ENCODE data around the gene NDUFB8.
A peak's percentile ranks its signal among the peaks of the same experiment; 100 is the strongest.

The NDUFB8 gene

DNA sequence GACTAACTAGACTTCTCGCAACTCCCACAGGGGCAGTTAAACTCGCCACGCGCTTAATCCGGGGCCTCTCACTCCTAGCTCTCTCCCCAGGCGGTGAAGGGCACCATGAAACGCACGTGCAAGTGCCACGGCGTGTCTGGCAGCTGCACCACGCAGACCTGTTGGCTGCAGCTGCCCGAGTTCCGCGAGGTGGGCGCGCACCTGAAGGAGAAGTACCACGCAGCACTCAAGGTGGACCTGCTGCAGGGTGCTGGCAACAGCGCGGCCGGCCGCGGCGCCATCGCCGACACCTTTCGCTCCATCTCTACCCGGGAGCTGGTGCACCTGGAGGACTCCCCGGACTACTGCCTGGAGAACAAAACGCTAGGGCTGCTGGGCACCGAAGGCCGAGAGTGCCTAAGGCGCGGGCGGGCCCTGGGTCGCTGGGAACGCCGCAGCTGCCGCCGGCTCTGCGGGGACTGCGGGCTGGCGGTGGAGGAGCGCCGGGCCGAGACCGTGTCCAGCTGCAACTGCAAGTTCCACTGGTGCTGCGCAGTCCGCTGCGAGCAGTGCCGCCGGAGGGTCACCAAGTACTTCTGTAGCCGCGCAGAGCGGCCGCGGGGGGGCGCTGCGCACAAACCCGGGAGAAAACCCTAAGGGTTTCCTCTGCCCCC, 47.4 kb downstream of the NDUFB8 start:
- peaks cover 8% of the 10 kb centered on the region for H3K36me3 Mint-ChIP-seq (ENCODE audit: low read depth)
- DNase-seq, result peak; percentile 85
- H3K9me3 Mint-ChIP-seq, result no peaks in the 10 kb centered on the region
- H3K4me1 Mint-ChIP-seq, result peaks cover 65% of the 10 kb centered on the region
- no peak overlapping the region for H3K27ac Mint-ChIP-seq
- peaks cover 65% of the 10 kb centered on the region for H3K27me3 Mint-ChIP-seq (ENCODE audit: low read depth, poor library complexity)
- peak overlapping the region; percentile 80 for H3K4me3 Mint-ChIP-seq
- TF ChIP-seq, protein P1, sequence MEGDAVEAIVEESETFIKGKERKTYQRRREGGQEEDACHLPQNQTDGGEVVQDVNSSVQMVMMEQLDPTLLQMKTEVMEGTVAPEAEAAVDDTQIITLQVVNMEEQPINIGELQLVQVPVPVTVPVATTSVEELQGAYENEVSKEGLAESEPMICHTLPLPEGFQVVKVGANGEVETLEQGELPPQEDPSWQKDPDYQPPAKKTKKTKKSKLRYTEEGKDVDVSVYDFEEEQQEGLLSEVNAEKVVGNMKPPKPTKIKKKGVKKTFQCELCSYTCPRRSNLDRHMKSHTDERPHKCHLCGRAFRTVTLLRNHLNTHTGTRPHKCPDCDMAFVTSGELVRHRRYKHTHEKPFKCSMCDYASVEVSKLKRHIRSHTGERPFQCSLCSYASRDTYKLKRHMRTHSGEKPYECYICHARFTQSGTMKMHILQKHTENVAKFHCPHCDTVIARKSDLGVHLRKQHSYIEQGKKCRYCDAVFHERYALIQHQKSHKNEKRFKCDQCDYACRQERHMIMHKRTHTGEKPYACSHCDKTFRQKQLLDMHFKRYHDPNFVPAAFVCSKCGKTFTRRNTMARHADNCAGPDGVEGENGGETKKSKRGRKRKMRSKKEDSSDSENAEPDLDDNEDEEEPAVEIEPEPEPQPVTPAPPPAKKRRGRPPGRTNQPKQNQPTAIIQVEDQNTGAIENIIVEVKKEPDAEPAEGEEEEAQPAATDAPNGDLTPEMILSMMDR (IDR thresholded peaks at IDR 0.05), result peak; percentile 90

DNA sequence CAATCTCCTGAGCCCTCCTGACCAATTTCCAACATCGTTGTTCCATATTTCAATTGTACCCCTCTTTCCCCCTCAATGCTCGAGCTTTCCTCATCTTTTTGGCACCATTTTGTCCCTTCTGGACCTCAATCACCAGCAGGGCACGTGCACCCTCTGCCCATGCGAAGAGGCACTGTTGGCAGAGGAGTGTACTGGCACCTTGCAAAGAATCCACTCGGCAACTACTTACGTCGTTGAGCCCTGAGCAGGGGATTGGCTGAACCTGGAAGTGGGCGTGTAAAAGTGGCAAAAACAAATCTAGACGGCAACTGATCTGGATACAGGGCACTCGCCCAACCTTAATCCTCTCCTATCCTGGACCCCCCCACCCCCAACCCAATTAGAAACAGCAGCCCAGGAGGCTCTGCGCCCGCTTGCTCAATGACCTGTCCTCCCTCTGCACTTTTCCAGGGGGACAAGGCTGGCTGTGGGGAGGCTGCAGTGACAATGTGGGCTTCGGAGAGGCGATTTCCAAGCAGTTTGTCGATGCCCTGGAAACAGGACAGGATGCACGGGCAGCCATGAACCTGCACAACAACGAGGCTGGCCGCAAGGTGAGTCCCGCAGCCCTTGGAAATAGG, 48.1 kb downstream of the NDUFB8 start:
- Mint-ChIP-seq H3K36me3 (ENCODE audit: low read depth) (peaks cover under 1% of the 10 kb centered on the region), H3K4me3 (peak overlapping the region; percentile 80), H3K4me1 (peaks cover 64% of the 10 kb centered on the region), H3K9me3 (no peaks in the 10 kb centered on the region), H3K27ac (no peak overlapping the region), H3K27me3 (ENCODE audit: low read depth, poor library complexity) (peaks cover 62% of the 10 kb centered on the region)
- TF ChIP-seq, protein P1 (IDR thresholded peaks at IDR 0.05), result no peak
- DNase-seq, result peak; percentile 87

DNA sequence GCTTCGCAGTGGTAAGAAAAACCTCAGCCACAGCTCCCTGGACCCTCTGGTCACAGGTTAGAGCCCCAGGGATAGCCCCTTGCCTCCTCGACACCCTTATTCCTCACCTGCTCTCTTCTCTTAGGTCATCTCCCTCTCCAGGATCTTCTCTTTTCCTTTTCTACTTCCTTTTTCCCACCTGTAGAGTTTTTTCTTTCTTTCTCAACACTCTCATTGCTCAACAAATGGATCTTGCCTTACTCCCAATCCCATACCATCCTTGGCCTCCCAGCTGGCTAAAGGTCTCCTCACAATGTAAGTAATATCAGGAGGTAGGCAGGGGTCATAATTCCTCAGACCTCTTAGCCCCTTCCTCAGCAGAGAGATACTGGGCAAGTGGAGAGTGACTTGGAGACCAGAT, 49.7 kb downstream of the NDUFB8 start:
- peaks cover 49% of the 10 kb centered on the region for H3K4me1 Mint-ChIP-seq
- DNase-seq, result no peak
- H3K27me3 Mint-ChIP-seq (ENCODE audit: low read depth, poor library complexity), result peaks cover 56% of the 10 kb centered on the region
- no peaks in the 10 kb centered on the region for H3K36me3 Mint-ChIP-seq (ENCODE audit: low read depth)
- no peak overlapping the region for H3K4me3 Mint-ChIP-seq
- TF ChIP-seq, protein P1 (IDR thresholded peaks at IDR 0.05), result no peak
- no peak overlapping the region for H3K27ac Mint-ChIP-seq
- no peaks in the 10 kb centered on the region for H3K9me3 Mint-ChIP-seq

DNA sequence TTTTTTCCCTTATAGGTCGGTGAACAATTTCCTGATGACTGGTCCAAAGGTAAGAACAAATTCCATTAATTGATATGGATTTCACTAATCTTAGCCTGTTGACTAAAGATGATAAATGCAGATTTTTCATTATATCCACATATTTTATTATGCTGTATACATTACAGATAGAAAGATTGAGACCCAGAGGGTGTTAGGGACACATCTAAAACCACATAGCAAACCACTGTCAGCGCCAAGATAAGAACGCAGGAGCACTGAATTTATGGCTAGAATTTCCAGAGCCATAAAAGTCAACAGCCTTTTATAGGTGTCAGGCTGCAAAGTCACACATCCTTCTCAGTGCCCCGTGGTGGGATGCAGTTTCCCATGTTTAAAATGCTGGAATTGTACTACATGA, 50.6 kb downstream of the NDUFB8 start:
- TF ChIP-seq, protein P1 (IDR thresholded peaks at IDR 0.05), result no peak
- Mint-ChIP-seq H3K9me3 (no peaks in the 10 kb centered on the region), H3K4me1 (peaks cover 43% of the 10 kb centered on the region), H3K4me3 (no peak overlapping the region), H3K27me3 (ENCODE audit: low read depth, poor library complexity) (peaks cover 46% of the 10 kb centered on the region), H3K27ac (no peak overlapping the region), H3K36me3 (ENCODE audit: low read depth) (no peaks in the 10 kb centered on the region)
- DNase-seq, result no peak

DNA sequence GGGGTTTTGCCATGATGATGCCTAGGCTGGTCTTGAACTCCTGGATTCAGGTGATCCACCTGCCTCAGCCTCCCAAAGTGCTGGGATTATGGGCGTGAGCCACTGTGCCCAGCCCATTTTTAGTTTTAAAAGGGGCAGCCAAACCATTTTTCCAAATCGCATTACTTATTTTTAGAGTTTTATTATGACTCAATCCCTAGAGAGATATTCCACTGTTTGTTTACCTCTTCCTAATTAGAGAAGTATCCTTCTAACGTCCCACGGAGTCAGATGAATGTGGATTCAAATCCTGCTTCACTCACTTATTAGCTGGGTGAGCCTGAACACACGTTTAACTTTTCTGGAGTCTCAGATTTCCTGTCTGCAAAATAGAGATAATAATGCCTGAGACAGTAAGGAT, 51.7 kb downstream of the NDUFB8 start:
- Mint-ChIP-seq H3K4me1 (peaks cover 35% of the 10 kb centered on the region), H3K36me3 (ENCODE audit: low read depth) (no peaks in the 10 kb centered on the region), H3K4me3 (no peak overlapping the region), H3K27ac (no peak overlapping the region), H3K9me3 (no peaks in the 10 kb centered on the region), H3K27me3 (ENCODE audit: low read depth, poor library complexity) (peaks cover 45% of the 10 kb centered on the region)
- no peak for DNase-seq
- TF ChIP-seq, protein P1 (IDR thresholded peaks at IDR 0.05), result no peak

Measured in nephron progenitor cell (in vitro differentiated cells).